SK-N-DZ (cell line): Measurements from ENCODE around the gene MYBPC1.
"Not testable (repeated sequence)": the region's sequence is repeated elsewhere in the genome, so short reads cannot be mapped to it uniquely, and the experiment has no call there.

Experiments
- DNase-seq: peaks from one replicate; pipeline ENCODE4 v3.0.0-alpha.2; 2015; ENCODE audit warnings: low spot score
- small RNA-seq, 2 experiments: library from RNA; depleted of rRNA; stranded (forward); fragments of <200 nt; gene quantifications; one replicate each; pipeline ENCODE3, GENCODE V24; 2014

Gene MYBPC1

DNA sequence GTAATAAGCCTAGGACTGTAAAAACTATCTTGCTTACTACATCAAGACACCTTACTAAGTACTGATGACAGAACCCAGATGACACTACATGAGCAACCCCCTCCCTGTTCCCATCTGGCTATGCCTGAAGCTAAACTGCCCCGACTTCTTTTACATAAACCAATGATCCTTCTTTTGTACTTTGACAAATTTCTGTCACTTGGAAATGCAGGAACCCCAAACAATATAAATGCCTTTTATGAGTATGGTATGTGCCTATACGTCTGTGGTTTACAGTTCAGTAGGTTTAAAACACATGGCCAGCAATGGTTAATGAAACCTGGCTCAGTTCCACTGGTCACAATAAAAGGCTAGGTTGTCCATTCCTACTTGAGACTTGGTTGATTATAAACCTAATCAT lies 138.4 kb downstream of the MYBPC1 start:
- DNase-seq: no peak

- not testable (repeated sequence) for DNase-seq
Measured at GRCh38 chr12:101734482-101734881, 139.7 kb downstream of the MYBPC1 start.

Small RNA genes lying within 50 kb of the gene (small RNA-seq; reads per million reads assigned to genes)
- 0 reads per million in 2 experiments for gene RNY1P16
